GM12874 (cell line): Measurements from ENCODE around the gene TRAM2.

ENCODE experiments used
- TF ChIP-seq, protein P1 (sequence below): IDR thresholded peaks from 2 replicates; pipeline ENCODE4 v1.5.1; 2011; ENCODE audit warnings: low read depth, mild to moderate bottlenecking, control low read depth, low read length, moderate library complexity; ENCODE audit not compliant: insufficient read depth

Gene TRAM2

DNA sequence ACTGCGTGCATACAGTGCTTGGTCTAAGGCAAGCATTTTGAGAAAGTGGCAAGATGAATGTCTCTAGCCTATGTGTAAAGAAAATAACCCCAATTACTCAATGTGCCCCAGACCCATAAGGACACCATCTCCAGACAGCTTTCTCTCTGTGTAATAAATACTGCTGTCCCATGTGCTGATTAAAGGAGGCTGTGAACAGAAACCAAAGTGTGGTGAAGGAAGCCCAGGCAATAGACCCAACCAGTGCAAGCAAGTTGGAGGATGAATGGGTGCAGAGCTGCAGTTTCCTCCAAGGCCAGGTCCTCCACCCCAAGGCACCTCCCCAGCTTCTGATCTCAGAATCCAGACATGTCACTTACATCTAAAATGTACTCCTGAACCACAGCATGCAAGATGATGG, 60.6 kb downstream of the TRAM2 start:
- TF ChIP-seq, protein P1, sequence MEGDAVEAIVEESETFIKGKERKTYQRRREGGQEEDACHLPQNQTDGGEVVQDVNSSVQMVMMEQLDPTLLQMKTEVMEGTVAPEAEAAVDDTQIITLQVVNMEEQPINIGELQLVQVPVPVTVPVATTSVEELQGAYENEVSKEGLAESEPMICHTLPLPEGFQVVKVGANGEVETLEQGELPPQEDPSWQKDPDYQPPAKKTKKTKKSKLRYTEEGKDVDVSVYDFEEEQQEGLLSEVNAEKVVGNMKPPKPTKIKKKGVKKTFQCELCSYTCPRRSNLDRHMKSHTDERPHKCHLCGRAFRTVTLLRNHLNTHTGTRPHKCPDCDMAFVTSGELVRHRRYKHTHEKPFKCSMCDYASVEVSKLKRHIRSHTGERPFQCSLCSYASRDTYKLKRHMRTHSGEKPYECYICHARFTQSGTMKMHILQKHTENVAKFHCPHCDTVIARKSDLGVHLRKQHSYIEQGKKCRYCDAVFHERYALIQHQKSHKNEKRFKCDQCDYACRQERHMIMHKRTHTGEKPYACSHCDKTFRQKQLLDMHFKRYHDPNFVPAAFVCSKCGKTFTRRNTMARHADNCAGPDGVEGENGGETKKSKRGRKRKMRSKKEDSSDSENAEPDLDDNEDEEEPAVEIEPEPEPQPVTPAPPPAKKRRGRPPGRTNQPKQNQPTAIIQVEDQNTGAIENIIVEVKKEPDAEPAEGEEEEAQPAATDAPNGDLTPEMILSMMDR: no peak

DNA sequence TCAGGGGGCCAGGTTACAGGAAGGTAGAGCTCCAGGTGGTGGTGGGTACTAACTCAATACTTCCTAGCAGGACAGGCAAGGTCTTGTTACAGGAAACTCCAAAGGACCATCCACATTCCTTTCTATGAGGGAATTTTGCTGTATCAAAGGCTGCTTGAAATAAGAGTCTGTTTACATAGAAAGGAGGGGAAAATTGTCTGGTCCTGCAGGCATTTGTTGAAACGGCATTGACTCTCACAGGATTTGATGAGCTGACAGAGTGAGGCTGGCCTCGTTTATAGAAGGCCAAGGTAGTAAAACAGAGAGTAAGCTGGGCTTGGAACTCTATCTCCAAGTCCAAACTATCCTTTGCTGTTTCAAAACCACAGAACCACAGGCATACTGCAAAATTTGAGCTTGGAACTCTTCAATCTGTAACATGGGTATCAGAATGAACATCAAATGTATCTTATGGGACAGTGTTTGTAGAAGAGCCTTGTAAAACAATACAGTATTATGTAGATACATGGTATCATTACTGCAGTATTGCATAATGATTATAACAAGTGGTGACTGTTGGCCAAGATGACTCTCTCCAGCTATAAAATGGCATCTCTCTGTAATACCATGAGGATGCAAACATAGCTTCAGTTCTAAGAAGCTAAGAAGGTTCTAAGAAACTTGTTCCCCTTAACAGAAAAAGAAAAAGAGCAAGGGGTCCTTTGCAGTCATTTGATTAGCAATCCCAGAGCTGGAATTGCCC, 61.5 kb downstream of the TRAM2 start:
- TF ChIP-seq, protein P1: no peak

DNA sequence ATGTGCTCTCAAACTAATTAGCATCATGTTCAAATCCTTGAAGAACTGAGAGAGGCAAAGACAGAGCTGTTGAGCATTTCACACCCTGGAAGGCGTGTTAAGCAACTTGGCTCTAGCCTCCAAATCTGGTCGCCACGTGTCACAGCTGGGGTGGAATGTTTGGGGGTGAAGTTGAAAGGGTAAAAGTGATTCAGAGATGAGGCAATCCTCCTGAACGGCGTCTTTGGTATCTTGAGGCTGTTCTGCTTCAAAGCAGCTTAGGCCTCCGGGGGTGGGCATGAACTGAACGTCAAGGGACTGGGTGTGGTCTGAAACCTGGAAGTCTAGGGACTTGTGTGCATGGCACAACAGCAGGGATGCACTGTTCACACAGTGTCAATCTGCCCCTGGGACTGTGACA, 62.3 kb downstream of the TRAM2 start:
- TF ChIP-seq, protein P1: no peak

DNA sequence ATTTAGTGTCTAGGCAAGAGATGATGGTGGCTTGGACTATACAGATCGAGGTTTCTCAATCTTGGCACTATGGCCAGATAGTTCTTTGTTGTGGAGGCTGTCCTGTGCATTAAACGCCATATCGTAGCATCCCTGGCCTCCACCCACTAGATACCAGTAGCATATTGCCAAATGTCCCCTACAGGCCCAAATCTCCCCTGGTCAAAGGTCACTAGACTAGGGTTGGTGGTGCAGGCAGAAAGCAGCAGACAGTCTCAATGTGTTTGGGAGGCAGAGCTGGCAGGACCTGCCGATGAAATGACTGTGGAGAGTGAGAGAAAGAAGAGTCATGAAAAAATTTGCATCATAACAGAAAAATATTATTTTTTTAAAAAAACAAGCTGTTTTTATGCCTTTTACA, 63.0 kb downstream of the TRAM2 start:
- TF ChIP-seq, protein P1: no peak

DNA sequence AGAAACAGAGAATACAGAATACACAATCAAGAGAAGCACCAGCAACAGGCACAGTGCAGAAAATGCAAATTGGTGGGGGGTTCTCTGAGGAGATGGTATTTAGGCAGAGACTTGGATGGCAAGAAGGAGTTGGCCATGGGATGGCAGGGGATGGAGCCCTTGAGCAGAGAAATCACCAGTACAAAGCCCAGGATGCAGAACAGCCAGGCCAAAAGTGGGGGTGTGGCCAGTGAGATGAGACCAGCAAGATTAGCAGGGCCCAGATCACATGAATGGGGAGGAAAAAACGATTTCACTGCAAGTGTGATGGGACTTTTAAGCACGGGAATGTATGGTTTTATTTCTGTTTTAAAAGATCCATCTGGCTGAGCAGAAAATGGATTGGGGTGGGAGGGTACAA, 63.4 kb downstream of the TRAM2 start:
- TF ChIP-seq, protein P1: no peak

DNA sequence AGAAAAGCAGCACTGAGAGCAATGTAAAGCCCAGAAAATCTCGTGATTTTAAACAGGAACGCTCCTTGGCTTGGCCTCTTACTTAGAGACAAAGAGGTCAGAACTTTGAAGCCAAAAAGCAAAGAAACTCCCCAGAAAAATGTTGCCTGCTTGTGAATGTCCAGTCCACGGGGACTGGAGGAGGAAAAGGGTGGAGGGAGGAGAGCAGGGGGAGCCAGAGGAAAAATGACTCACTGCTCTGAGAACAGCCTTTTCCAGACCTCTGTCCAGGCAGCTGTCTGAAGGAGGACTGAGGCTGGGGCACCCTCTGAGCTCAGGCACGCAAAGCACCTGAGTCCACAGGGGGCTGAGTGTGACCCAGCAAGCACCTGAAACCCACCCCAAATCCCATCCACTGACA, 64.7 kb downstream of the TRAM2 start:
- TF ChIP-seq, protein P1: no peak

DNA sequence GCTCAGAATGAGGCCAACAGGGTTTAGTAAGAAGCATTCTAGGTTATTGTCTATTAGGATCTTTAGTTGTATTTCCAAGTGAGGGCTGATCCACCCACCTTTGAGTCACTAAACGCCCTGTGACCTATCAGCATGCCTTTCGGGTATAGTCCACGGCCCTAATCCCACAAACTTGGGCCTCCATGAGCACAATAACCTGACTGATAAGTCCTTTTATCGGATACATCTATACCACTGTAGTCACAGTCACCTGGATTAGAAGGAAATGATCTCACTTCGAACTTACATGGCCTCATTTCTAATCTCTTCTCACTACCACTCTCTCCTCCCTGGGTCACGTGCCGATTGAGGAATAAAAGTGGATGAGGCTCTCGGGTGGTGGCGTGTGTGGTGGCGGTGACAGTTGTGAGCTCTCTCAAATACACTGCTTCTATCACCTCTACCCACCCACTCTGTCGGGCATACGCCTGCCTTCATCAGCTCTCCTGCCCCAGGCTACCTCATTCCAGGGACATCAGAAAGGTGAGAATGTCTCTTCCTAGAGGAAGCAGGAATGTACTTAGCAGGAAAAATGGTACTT, 65.2 kb downstream of the TRAM2 start:
- TF ChIP-seq, protein P1: no peak
